CD4-positive, alpha-beta T cell treated with Interferon gamma for 1 hour (primary cell): ENCODE measurements around the gene LRMDA.
"Not testable (repeated sequence)": the region's sequence is repeated elsewhere in the genome, so short reads cannot be mapped to it uniquely, and the experiment has no call there.

Experiments
- DNase-seq: peaks from one replicate; pipeline ENCODE4 v3.0.0-alpha.2; 2020

The LRMDA gene

DNA sequence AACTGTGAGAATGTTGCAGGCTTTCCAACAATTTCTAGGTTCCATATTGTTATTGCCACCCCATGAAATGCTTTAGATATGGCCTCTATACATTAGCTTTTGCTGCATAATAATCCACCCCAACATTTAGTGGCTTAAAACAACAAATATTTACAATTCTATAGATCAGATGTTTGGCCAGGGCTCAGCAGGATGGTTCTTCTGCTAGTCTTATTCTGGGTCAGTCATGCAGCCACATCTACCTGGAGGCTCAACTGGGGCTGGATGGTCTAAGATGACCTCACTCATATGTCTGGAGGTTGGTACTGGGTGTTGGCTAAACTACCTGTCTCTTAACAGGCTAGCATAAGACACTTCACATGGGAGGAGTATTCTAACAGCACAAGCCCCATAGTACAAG, 607.3 kb downstream of the LRMDA start:
- DNase-seq, result no peak

- DNase-seq, result no peak
Observed at GRCh38 chr10:76040107-76040829, 608.8 kb downstream of the LRMDA start.

DNA sequence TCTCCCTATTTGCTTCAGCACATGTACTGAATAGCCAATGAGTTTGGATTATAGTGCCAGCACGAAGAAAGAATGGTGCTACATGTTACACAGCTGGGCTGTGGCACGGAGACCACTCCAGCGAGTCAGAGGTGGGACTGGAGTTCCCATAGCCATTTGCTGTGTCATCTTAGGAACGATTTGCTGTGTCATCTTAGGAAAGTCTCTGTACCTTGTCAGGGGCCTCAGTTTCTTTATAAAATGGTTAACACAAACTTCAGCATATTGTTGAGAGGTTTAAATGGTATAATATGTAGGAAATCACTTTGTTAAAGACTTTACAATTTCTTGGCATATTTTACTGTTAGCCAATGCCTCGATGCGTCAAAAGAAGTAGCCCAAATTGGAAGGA, 609.4 kb downstream of the LRMDA start:
- DNase-seq, result no peak

DNA sequence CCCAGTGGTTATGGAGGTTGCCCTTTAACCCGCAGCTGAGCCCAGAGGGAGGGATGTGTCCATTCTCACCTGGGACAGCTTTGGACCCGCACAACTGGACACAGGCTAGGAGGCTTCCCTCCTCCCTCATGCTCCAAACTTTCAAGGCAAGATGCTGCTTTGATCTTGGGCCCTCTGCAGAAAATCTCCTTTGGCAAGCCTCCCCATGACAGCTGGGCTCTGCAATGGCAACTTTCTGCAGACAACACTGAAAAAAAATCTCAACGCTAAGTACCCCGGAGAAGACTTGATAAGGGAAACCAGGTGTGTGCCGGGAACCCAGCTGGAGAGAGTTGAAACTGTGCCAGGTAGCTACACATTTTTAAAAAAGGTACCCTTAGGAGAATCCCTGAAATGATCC, 610.1 kb downstream of the LRMDA start:
- DNase-seq, result no peak

GRCh38 chr10:76043261-76043660, 611.8 kb downstream of the LRMDA start:
- no peak for DNase-seq

- no peak for DNase-seq
Observed at GRCh38 chr10:76044751-76045150, 613.3 kb downstream of the LRMDA start.

GRCh38 chr10:76045174-76045573, 613.8 kb downstream of the LRMDA start:
- no peak for DNase-seq

DNA sequence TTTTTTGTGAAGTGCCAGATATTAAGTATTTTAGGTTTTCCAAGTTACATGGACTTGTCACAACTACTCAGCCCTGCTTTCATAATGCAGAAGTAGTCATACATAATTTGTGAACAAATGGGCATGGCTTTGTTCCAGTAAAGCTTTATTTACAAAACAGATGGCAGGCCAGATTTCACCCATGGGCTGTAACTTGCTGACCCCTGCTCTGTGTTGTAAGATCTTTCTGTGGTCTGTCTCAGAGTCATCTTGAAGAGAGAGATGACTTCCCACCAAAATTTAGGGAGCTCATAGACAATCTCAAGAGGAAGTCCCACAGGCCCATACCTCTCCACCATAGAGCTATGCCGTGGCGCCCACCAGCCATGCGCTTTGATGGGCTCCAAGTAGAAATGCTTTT, 616.1 kb downstream of the LRMDA start:
- no peak for DNase-seq

- DNase-seq, result peak; percentile 31
Observed at GRCh38 chr10:76049581-76050290, 618.3 kb downstream of the LRMDA start.

- DNase-seq, result no peak
Observed at GRCh38 chr10:76050291-76050625, 618.8 kb downstream of the LRMDA start.

GRCh38 chr10:76051007-76051936, 619.8 kb downstream of the LRMDA start:
- DNase-seq, result no peak

GRCh38 chr10:76052682-76053503, 621.5 kb downstream of the LRMDA start:
- DNase-seq, result no peak

DNA sequence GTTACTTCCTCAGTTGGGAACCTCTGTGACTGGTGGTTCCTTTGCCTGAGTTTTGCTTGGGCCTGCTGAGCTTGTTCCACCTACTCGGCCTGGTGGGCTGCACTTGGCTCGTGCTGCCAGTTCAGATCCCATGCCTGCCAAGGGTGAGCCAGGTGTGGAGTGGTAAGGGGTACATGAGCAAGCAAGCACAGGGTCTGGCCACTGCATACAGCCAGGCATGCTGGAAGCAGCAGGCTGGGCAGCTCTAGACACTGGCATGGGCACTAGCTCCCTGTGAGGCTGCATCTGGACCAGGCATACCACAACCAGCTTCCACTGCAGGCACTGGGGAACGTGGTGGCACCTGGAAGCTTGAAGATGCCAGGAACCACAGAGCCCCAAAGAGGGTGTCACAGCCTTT, 624.0 kb downstream of the LRMDA start:
- DNase-seq, result no peak

DNA sequence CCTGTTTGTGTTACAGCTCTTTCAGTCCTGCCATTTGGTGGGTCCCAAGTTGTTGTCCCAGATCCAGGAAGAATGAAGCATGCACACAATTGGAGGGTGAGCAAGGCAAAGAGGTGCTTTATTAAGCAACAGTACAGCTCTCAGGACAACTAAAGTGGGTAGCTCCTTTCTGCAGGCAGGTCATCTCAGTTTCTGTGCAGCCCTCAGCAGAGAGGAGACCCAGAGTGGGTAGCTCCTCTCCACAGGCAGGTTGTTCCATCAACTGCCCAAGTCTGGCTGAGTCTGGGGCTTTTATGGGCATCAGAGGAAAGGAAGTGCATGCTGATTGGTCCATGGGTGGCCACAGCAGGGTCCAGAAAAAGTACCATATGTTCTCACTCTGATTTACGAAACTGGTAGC, 624.5 kb downstream of the LRMDA start:
- no peak for DNase-seq

DNA sequence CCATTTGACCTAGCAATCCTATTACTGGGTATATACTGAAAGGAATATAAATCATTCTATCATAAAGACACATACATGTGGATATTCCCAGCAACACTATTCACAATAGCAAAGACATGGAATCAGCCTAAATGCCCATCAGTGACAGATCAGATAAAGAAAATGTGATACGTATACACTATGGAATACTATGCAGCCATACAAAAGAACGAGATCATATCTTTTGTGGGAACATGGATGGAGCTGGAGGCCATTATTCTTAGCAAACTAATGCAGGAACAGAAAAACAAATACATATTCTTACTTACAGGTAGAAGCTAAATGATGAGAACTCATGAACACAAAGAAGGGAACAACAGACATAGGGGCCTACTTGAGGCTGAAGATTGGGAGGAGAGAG, 629.6 kb downstream of the LRMDA start:
- DNase-seq, result not testable (repeated sequence)

GRCh38 chr10:76066457-76066856, 635.0 kb downstream of the LRMDA start:
- no peak for DNase-seq

DNA sequence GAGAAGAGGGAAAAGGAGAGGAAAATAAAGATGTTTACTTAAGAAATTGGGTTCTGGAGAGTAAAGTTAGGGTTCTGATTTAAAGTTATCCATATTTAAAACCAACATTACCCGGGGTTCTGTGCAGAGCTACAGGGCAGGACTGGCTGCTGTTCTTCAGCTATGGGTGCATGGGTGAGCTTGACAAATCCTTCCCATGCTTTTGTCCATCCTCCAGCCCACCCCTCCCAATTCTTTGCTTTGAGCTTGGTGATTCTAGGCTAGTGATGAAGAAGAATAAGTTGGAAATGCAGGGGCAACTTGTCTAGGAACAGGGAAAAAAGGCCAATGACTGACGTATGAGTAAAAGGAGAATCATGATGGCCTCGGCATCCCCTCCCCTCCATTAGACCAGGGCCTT, 636.0 kb downstream of the LRMDA start:
- DNase-seq, result no peak

- DNase-seq, result no peak
Observed at GRCh38 chr10:76068856-76069255, 637.4 kb downstream of the LRMDA start.

DNA sequence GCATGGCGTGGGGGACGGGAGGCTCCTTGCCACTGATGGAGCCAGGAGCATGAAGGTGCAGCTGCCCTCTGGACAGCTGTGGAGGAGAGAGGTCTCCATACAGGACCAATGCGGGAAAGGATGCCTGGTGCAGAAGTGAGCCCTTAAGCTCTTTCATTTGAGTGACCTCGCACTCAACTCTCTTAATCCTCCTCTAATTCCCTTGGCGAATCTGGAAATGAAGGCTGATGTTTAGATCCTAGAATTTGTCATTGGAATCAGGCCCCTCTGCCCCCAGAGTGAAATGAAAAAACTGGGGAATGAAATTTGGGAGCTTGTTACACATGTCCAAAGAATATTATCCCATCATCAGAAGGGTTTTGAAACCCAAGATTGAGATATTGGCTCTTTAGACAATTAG, 639.5 kb downstream of the LRMDA start:
- DNase-seq, result no peak

DNA sequence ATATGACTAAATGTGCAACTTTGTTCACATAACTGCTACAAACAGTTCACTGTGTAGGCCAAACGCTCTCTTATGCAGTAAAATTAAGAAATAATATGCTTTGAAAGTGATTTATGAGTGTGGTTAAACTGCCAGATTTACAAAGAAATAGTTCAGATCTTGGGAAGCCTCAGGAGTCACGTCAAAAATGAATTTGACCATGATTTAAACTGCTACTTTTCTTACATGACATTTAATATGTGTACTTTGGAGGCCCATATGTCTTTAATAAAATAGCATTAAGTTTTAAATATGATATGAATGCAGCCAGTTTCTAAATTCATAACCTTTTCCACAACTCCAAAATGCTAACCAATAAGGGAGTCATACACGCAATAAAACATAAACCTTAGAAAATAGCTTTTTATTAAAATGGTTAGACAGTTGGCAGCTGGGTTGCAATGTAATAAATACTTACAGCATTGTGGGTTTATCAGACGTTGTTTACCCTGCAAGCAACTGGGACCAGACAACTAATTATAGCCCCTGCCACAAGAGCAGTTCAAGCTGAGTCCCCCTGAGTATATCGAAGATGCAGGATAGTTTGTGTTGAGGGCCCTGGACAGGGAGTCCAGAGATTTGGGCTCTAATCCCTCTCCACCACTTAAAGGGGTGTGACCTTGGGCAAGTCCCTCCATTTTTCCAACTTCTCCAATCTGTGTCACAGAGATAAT, 640.4 kb downstream of the LRMDA start:
- no peak for DNase-seq

GRCh38 chr10:76072384-76072783, 641.0 kb downstream of the LRMDA start:
- DNase-seq, result no peak

DNA sequence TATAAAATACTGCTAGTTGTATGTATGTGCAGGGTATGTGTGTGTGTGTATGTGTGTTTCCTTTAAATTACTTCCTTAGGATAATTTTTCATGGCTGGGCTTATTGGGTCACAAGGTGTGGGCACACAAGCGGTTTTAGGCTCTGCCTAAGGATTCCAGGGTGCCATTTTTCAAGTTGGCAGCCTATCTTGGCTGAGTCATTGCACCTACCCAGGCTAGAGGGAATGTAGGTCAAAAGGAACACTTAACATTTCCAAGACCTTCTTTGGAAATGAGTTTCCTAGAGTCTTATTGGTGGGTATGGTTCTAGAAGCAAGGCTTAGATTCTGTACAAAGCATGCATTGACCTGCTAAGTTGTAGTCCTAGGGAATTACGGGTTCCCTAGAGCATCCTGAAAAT, 642.1 kb downstream of the LRMDA start:
- DNase-seq, result no peak
